ENCODE measurements around the gene NAPB. TPM values are rescaled to one million over a fixed set of nuclear protein-coding genes. Genes with fewer than 3 reads are reported as not detected.

Gene NAPB
- total RNA-seq, 2 donors from 2014 or later, result 11.5 to 14.3 TPM

Other genes with a start within 250 kb of the NAPB start
- gene NXT1, start 70.7 kb downstream of the NAPB start, total RNA-seq, result 10 to 100 TPM; 25.0 to 43.7 TPM
- 1 to 10 TPM; 7.5 to 9.6 TPM for gene GZF1, start 59.3 kb downstream of the NAPB start, total RNA-seq
- gene CSTL1, start 18.2 kb upstream of the NAPB start, total RNA-seq, result not detected
- not detected for gene CST11, start 31.4 kb upstream of the NAPB start, total RNA-seq
- gene CST8, start 69.6 kb upstream of the NAPB start, total RNA-seq, result under 1 TPM in 1 of 2 donors, not detected in 1; 0.29 TPM
- not detected for gene CST9L, start 147.0 kb upstream of the NAPB start, total RNA-seq
- not detected for gene CST9, start 184.4 kb upstream of the NAPB start, total RNA-seq
- gene CST3, start 216.5 kb upstream of the NAPB start, total RNA-seq, result not detected